HCT116 (cell line): ENCODE data around the gene STARD6. TPM values are rescaled to one million over a fixed set of nuclear protein-coding genes. Genes with fewer than 3 reads are reported as not detected.

ENCODE experiments used
- ATAC-seq: fragments of 200-7000 bp; cut with Tn5 transposase; 2 replicates; pipeline ENCODE4 v1.9.1; 2020; ENCODE audit warnings: mild to moderate bottlenecking, moderate library complexity
- BruUV-seq: library from RNA; stranded (reverse); fragments of 400-500 nt; replicated peaks from 2 replicates; lab custom pipeline; 2021; lab: Mats Ljungman, UMichigan
- CTCF ChIA-PET: fragments of 300-600 bp; sonication (Branson Sonifier 250); formaldehyde crosslinking; loops from one replicate; lab custom pipeline; 2021; ENCODE audit warnings: antibody characterized with exemption; lab: Charles Lee
- POLR2A ChIA-PET: fragments of 300-600, 350-600 bp; sonication (Branson Sonifier 250); formaldehyde crosslinking; loops from one replicate; lab custom pipeline; 2021; ENCODE audit warnings: antibody characterized with exemption; lab: Charles Lee
- RAD21 ChIA-PET, 2 experiments: fragments of 300-600 bp; sonication (Branson Sonifier 250); formaldehyde crosslinking; loops; one replicate each; lab custom pipeline; 2023; ENCODE audit warnings: low total read pairs in 2 of 2; ENCODE audit not compliant: uncharacterized antibody in 2 of 2, unreplicated experiment in 2 of 2, low non-redundant PET in 1 of 2; lab: Charles Lee
- DNase-seq: peaks from one replicate; pipeline ENCODE4 v3.0.0-alpha.2; 2010; ENCODE audit warnings: low read depth, low spot score
- H2AFZ ChIP-seq: fragments of 200-600 bp; shearing (Covaris generic), sonication (generic); 2 replicates; pipeline ENCODE4 v1.6.1; 2017; ENCODE audit warnings: low read depth, mixed run types, mixed read lengths, antibody characterized with exemption, low read length; ENCODE audit not compliant: poor library complexity, severe bottlenecking
- H3K27ac ChIP-seq: 2 replicates; pipeline ENCODE4 v1.5.1; 2012; ENCODE audit warnings: low read depth, low read length
- H3K27me3 ChIP-seq: fragments of 200-600 bp; sonication (generic); 2 replicates; pipeline ENCODE4 v1.6.1; 2016; ENCODE audit warnings: mixed run types, low read length, mixed read lengths; ENCODE audit not compliant: insufficient read depth
- H3K36me3 ChIP-seq, 2 experiments: fragments of 200-500 bp in 1 of 2; fragments of 200-600 bp in 1 of 2; sonication (Bioruptor generic) in 1 of 2; sonication (generic) in 1 of 2; 2 replicates each; pipeline versions ENCODE4 v1.5.1 to v1.6.1; 2014 to 2016; ENCODE audit warnings: low read length in 2 of 2, inconsistent platforms in 1 of 2, mixed read lengths in 1 of 2, mixed run types in 1 of 2; ENCODE audit not compliant: insufficient read depth in 2 of 2, control insufficient read depth in 1 of 2
- H3K4me1 ChIP-seq, 2 experiments: fragments of 200-600 bp in 1 of 2; sonication (generic) in 1 of 2; 2 replicates each; pipeline versions ENCODE4 v1.5.1 to v1.6.1; 2012 to 2017; ENCODE audit warnings: low read length in 2 of 2, inconsistent platforms in 1 of 2, mild to moderate bottlenecking in 1 of 2, mixed read lengths in 1 of 2, mixed run types in 1 of 2, moderate library complexity in 1 of 2; ENCODE audit not compliant: insufficient read depth in 2 of 2, control insufficient read depth in 1 of 2
- H3K4me2 ChIP-seq: fragments of 200-600 bp; sonication (generic); 2 replicates; pipeline ENCODE4 v1.6.1; 2017; ENCODE audit warnings: mixed run types, low read length, mixed read lengths
- H3K4me3 ChIP-seq, 2 experiments: fragments of 200-600 bp in 1 of 2; sonication (generic) in 1 of 2; replicated peaks in 1 of 2; 2 replicates each; pipeline ENCODE4 v1.5.1; 2011 to 2016; ENCODE audit warnings: low read length in 2 of 2, control low read depth in 1 of 2, low read depth in 1 of 2, mild to moderate bottlenecking in 1 of 2, mixed read lengths in 1 of 2, mixed run types in 1 of 2
- H3K79me2 ChIP-seq: fragments of 200-600 bp; sonication (generic); 2 replicates; pipeline ENCODE4 v1.6.1; 2017; ENCODE audit warnings: mild to moderate bottlenecking, mixed run types, low read length, moderate library complexity, mixed read lengths; ENCODE audit not compliant: insufficient read depth
- H3K9ac ChIP-seq: fragments of 200-600 bp; sonication (generic); 2 replicates; pipeline ENCODE4 v1.6.1; 2016; ENCODE audit warnings: low read length, mixed read lengths
- H3K9me2 ChIP-seq: fragments of 200-600 bp; sonication (generic), shearing (Covaris generic); 2 replicates; pipeline ENCODE4 v1.6.1; 2017; ENCODE audit warnings: mixed run types, mild to moderate bottlenecking, moderate library complexity; ENCODE audit not compliant: insufficient read depth
- H3K9me3 ChIP-seq, 2 experiments: fragments of 200-500 bp in 1 of 2; fragments of 200-600 bp in 1 of 2; sonication (Bioruptor generic) in 1 of 2; sonication (generic) in 1 of 2; 2 replicates each; pipeline ENCODE4 v1.6.1; 2014 to 2017; ENCODE audit warnings: low read length in 2 of 2, mixed read lengths in 2 of 2, inconsistent platforms in 1 of 2, low read depth in 1 of 2, mild to moderate bottlenecking in 1 of 2, mixed run types in 1 of 2, moderate library complexity in 1 of 2; ENCODE audit not compliant: control insufficient read depth in 1 of 2, insufficient read depth in 1 of 2
- H4K20me1 ChIP-seq: fragments of 200-600 bp; sonication (generic), shearing (Covaris generic); 2 replicates; pipeline ENCODE4 v1.6.1; 2017; ENCODE audit warnings: mixed run types, mild to moderate bottlenecking, moderate library complexity; ENCODE audit not compliant: insufficient read depth
- ATF3 ChIP-seq: IDR thresholded peaks from 2 replicates; pipeline ENCODE4 v1.6.1; 2012
- CBX3 ChIP-seq: IDR thresholded peaks from 2 replicates; pipeline ENCODE4 v1.6.1; 2012; ENCODE audit warnings: low read depth
- CTCF ChIP-seq, 3 experiments: fragments of 200-600 bp in 1 of 3; sonication (generic) in 1 of 3; IDR thresholded peaks in 2 of 3; conservative IDR thresholded peaks in 1 of 3; 2 replicates each; pipeline ENCODE4 v1.5.1; 2012 to 2017; ENCODE audit warnings: low read depth in 2 of 3, low read length in 2 of 3, antibody characterized with exemption in 1 of 3, borderline replicate concordance in 1 of 3, control low read depth in 1 of 3, mild to moderate bottlenecking in 1 of 3, mixed read lengths in 1 of 3, mixed run types in 1 of 3, moderate library complexity in 1 of 3; ENCODE audit not compliant: insufficient read depth in 1 of 3
- EGR1 ChIP-seq: IDR thresholded peaks from 2 replicates; pipeline ENCODE4 v1.6.1; 2012; ENCODE audit warnings: low read depth
- ELF1 ChIP-seq: IDR thresholded peaks from 2 replicates; pipeline ENCODE4 v1.6.1; 2012; ENCODE audit warnings: low read depth, borderline replicate concordance
- EZH2 ChIP-seq: fragments of 200-600 bp; sonication (generic); IDR thresholded peaks from 2 replicates; pipeline ENCODE4 v1.6.1; 2017; ENCODE audit warnings: antibody characterized with exemption, mixed run types
- EZH2phosphoT487 ChIP-seq: fragments of 200-600 bp; IDR thresholded peaks from 2 replicates; pipeline ENCODE4 v1.6.1; 2018; ENCODE audit warnings: antibody characterized with exemption, borderline replicate concordance
- FOSL1 ChIP-seq: IDR thresholded peaks from 2 replicates; pipeline ENCODE4 v1.6.1; 2012; ENCODE audit warnings: low read depth
- POLR2A ChIP-seq: IDR thresholded peaks from 2 replicates; pipeline ENCODE4 v1.7.0; 2011; ENCODE audit warnings: borderline replicate concordance; ENCODE audit not compliant: insufficient read depth, insufficient read length; ENCODE audit errors: extremely low read depth
- RAD21 ChIP-seq: IDR thresholded peaks from 2 replicates; pipeline ENCODE4 v1.6.1; 2012; ENCODE audit warnings: low read depth, mild to moderate bottlenecking
- REST ChIP-seq: IDR thresholded peaks from 2 replicates; pipeline ENCODE4 v1.6.1; 2012; ENCODE audit warnings: low read depth
- SIN3A ChIP-seq: IDR thresholded peaks from 2 replicates; pipeline ENCODE4 v1.6.1; 2012; ENCODE audit warnings: low read depth
- TCF7L2 ChIP-seq: IDR thresholded peaks from 2 replicates; pipeline ENCODE4 v1.7.0; 2011; ENCODE audit warnings: borderline replicate concordance, inconsistent platforms; ENCODE audit not compliant: insufficient read depth, insufficient read length; ENCODE audit errors: extremely low read depth
- YY1 ChIP-seq: IDR thresholded peaks from 2 replicates; pipeline ENCODE4 v1.6.1; 2011; ENCODE audit warnings: low read length, low read depth, moderate library complexity, mild to moderate bottlenecking; ENCODE audit not compliant: insufficient replicate concordance; ENCODE audit errors: extremely low read depth
- ZBTB33 ChIP-seq: IDR thresholded peaks from 2 replicates; pipeline ENCODE4 v1.6.1; 2011; ENCODE audit warnings: mild to moderate bottlenecking, low read length, moderate library complexity; ENCODE audit not compliant: insufficient replicate concordance; ENCODE audit errors: extremely low read depth
- ZNF274 ChIP-seq: fragments of 200-500 bp; sonication (Bioruptor generic); IDR thresholded peaks from 2 replicates; pipeline ENCODE4 v1.6.1; 2014; ENCODE audit warnings: mild to moderate bottlenecking, low read depth, low read length, inconsistent platforms
- intact Hi-C: fragments of 100-400 bp; cut with micrococcal nuclease; formaldehyde crosslinking; loops from 2 replicates; pipeline ENCODE4 v1.10.0; 2022
- total RNA-seq: library from RNA; stranded (reverse); gene quantifications from one replicate; pipeline ENCODE4 v1.2.1, GENCODE V29; 2021; ENCODE audit not compliant: unreplicated experiment

The STARD6 gene
- total RNA-seq, 1 experiment from 2014 or later, result not detected

GRCh38 chr18:54278615-54279014, 79.0 kb downstream of the STARD6 start:
- Histone ChIP-seq H3K27me3 (no peaks in the 10 kb centered on the region), H4K20me1 (no peaks in the 10 kb centered on the region), H3K27ac (no peak overlapping the region), H3K9ac (no peak overlapping the region), H3K9me2 (no peaks in the 10 kb centered on the region), H3K36me3 (peaks cover 6 to 15% of the 10 kb centered on the region in 2 experiments; a peak in 3 of 4 replicates), H3K4me2 (no peak overlapping the region), H3K4me1 (no peaks in the 10 kb centered on the region), H3K9me3 (no peaks in the 10 kb centered on the region), H3K79me2 (no peaks in the 10 kb centered on the region), H3K4me3 (no peak overlapping the region), H2AFZ (no peak overlapping the region)
- CTCF ChIA-PET, result no interaction called here
- intact Hi-C loops, result no loop called here
- RAD21 ChIA-PET, result no interaction called here
- POLR2A ChIA-PET, result no interaction called here
- TF ChIP-seq ATF3, result no peak
- no peak for TF ChIP-seq CBX3
- no peak for TF ChIP-seq RAD21
- no peak for TF ChIP-seq ZBTB33
- TF ChIP-seq TCF7L2, result no peak
- no peak for TF ChIP-seq REST
- no peak for TF ChIP-seq EZH2phosphoT487
- no peak for TF ChIP-seq ZNF274
- no peak for TF ChIP-seq CTCF (IDR thresholded peaks at IDR 0.05 in 2 of 3, conservative IDR thresholded peaks at IDR 0.05 in 1 of 3; ENCODE audit: borderline replicate concordance in 1 of 3, insufficient read depth in 1 of 3, low read depth in 2 of 3, low read length in 2 of 3)
- TF ChIP-seq POLR2A, result no peak
- TF ChIP-seq FOSL1, result no peak
- TF ChIP-seq SIN3A, result no peak
- no peak for TF ChIP-seq ELF1
- TF ChIP-seq YY1, result no peak
- TF ChIP-seq EZH2, result no peak
- TF ChIP-seq EGR1, result no peak
- BruUV-seq, result no TSS peak
- ATAC-seq (no peak), DNase-seq (no peak)
